Naive thymus-derived CD4-positive, alpha-beta T cell (primary cell): Measurements from ENCODE around the gene UIMC1. TPM values are rescaled to one million over a fixed set of nuclear protein-coding genes. Genes with fewer than 3 reads are reported as not detected.
"Not testable (repeated sequence)": the region's sequence is repeated elsewhere in the genome, so short reads cannot be mapped to it uniquely, and the experiment has no call there.

Experiments
- ATAC-seq: fragments of 150-1000 bp; cut with Tn5 transposase; 2 replicates; pipeline ENCODE4 v1.10.0; 2021; ENCODE audit warnings: mild to moderate bottlenecking, moderate library complexity
- CTCF ChIA-PET: fragments of 350-600 bp; sonication (Branson Sonifier 250); formaldehyde crosslinking; loops from one replicate; lab custom pipeline; 2021; ENCODE audit warnings: antibody characterized with exemption; lab: Charles Lee
- POLR2A ChIA-PET: fragments of 350-600 bp; sonication (Branson Sonifier 250); formaldehyde crosslinking; loops from one replicate; lab custom pipeline; 2021; ENCODE audit warnings: antibody characterized with exemption, inconsistent platforms; lab: Charles Lee
- DNase-seq, 9 donors: peaks; one replicate each; pipeline versions ENCODE4 v3.0.0 to v3.0.0-alpha.2; 2020 to 2022; ENCODE audit warnings: mixed read lengths in 1 of 9
- H3K27ac ChIP-seq: one replicate; pipeline ENCODE4 v1.7.0; 2013; ENCODE audit warnings: mild to moderate bottlenecking, low read depth, low read length, moderate library complexity
- H3K27me3 ChIP-seq, 2 donors: one replicate each; pipeline ENCODE4 v1.7.0; 2013; ENCODE audit warnings: low read length in 2 of 2, mild to moderate bottlenecking in 2 of 2, moderate library complexity in 2 of 2; ENCODE audit not compliant: control insufficient read depth in 2 of 2, insufficient read depth in 2 of 2
- H3K36me3 ChIP-seq, 3 experiments: 1 replicate in 2 of 3; 2 replicates in 1 of 3; pipeline ENCODE4 v1.7.0; 2013; ENCODE audit warnings: low read length in 3 of 3, mild to moderate bottlenecking in 3 of 3, moderate library complexity in 1 of 3; ENCODE audit not compliant: insufficient read depth in 3 of 3, control insufficient read depth in 2 of 3
- H3K4me1 ChIP-seq, 2 donors: one replicate each; pipeline ENCODE4 v1.7.0; 2013; ENCODE audit warnings: low read length in 2 of 2, mild to moderate bottlenecking in 2 of 2, moderate library complexity in 1 of 2; ENCODE audit not compliant: control insufficient read depth in 2 of 2, insufficient read depth in 2 of 2
- H3K4me3 ChIP-seq: 2 replicates; pipeline ENCODE4 v1.7.0; 2013; ENCODE audit warnings: mild to moderate bottlenecking, low read length
- H3K9me3 ChIP-seq, 3 experiments: 1 replicate in 2 of 3; 2 replicates in 1 of 3; pipeline ENCODE4 v1.7.0; 2013; ENCODE audit warnings: low read length in 3 of 3; ENCODE audit not compliant: control insufficient read depth in 2 of 3
- H3K27ac Mint-ChIP-seq, 9 donors: one replicate each; pipeline ENCODE4 v1.8.0; 2020 to 2022; ENCODE audit warnings: mixed read lengths in 9 of 9, mild to moderate bottlenecking in 8 of 9, moderate library complexity in 5 of 9, inconsistent platforms in 2 of 9
- H3K27me3 Mint-ChIP-seq, 5 donors: one replicate each; pipeline ENCODE4 v1.8.0; 2021 to 2022; ENCODE audit warnings: mixed read lengths in 5 of 5, mild to moderate bottlenecking in 1 of 5
- H3K36me3 Mint-ChIP-seq, 5 donors: one replicate each; pipeline ENCODE4 v1.8.0; 2020 to 2022; ENCODE audit warnings: mixed read lengths in 5 of 5, mild to moderate bottlenecking in 3 of 5, inconsistent platforms in 1 of 5
- H3K4me1 Mint-ChIP-seq, 7 donors: one replicate each; pipeline ENCODE4 v1.8.0; 2020 to 2022; ENCODE audit warnings: mixed read lengths in 7 of 7, mild to moderate bottlenecking in 3 of 7, inconsistent platforms in 1 of 7
- H3K4me3 Mint-ChIP-seq, 10 donors: one replicate each; pipeline ENCODE4 v1.8.0; 2020 to 2022; ENCODE audit warnings: mild to moderate bottlenecking in 10 of 10, mixed read lengths in 10 of 10, moderate library complexity in 6 of 10, inconsistent platforms in 2 of 10
- H3K9me3 Mint-ChIP-seq, 11 donors: one replicate each; pipeline ENCODE4 v1.8.0; 2020 to 2022; ENCODE audit warnings: mixed read lengths in 11 of 11, mild to moderate bottlenecking in 4 of 11, inconsistent platforms in 1 of 11, moderate library complexity in 1 of 11
- intact Hi-C, 2 donors: fragments of 100-400 bp; cut with micrococcal nuclease; formaldehyde crosslinking; loops; one replicate each; pipeline ENCODE4 v1.15.1; 2023
- polyA plus RNA-seq, 2 donors: library from polyadenylated mRNA; unstranded; fragments of 300-500 nt; fragmentation: Illumina TruSeq; gene quantifications; one replicate each; pipeline ENCODE4 v1.2.3, GENCODE V29; 2021
- total RNA-seq, 6 experiments: library from RNA in 5 of 6; stranded (reverse) in 5 of 6; gene quantifications; 1 replicate in 5 of 6; 2 replicates in 1 of 6; pipeline ENCODE4 v1.2.3 and lab custom pipeline; 2021 to 2026

The UIMC1 gene
- total and polyA plus RNA-seq, 7 experiments from 2014 or later: 17.5 to 60.8 (median 56.8) TPM

DNA sequence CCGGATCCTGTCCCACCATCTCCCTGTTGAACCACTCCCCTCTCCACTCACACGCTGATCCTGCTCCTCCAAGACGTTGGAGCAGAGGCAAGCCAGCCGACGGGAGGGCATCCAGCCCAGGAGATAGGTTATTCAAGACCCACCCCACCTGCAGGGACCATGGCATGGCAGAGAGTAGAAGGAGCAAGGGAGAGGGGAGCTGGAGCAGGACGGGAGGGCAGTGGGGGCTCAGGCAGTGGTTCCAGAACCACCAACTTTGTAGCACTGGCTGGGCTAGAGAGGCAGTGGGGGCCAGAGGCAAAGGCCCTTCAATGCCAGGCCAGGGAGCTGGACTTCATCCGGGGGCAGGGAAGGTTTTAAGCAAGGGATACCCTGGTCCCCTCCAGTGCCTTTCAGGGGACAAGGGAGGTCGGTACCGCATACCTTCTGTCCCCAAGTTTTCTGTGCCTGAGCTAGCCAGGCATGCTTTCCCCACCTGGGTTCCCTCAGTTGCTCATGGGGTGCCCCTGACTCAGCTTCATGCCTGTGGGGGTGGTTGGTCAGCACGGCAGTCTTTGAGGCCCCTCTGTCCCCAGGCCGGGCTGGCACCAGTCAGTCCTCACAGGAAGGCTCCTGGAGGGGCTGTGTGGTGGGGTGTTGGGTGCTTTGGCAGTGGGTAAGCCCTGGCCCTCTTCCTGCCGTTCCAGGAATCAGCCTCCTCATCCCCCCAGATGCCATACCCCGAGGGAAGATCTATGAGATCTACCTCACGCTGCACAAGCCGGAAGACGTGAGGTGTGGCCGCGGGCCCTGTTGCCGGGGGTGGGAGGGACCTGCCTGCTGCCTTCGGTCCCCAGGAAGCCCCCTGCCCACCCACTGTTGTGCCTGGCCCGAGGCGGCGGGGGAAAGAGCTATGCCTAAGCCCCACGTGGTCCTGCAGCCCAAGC, 129.8 kb downstream of the UIMC1 start:
- no peak for DNase-seq

DNA sequence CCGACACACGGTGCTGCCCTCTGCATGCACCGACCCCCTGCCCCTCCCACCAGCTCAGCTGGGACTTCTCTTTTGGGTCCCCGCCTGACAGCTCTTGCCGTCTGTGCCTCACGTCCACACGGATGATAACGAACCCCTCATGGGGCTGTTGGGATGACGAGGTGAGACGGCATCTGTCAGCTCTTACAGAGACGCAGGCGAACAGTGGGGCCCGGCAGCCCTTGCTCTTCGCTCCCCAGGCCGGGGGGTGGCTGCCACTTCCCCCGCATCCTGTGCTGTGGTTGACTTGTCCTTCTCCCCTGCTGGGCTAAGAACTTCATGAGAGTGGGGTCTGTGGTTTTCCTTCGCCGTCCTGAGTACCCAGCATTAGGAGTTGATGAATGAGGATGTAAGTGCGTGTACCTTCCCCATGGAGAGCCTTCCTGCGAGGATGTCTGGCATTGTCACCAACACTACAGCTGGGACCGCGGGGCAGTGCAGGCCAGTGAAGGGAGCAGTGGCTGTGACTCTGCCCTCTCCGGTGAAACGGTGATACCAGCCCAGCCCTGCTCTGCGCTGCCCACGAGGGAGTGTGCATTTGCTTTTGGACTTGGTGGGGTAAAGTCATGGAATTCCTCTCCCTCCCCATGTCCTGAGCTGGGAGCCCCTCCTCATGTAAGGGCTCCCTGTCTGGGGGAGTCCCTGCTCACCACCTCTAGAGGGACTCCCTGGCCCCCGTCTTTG, 130.6 kb downstream of the UIMC1 start:
- no peak overlapping the region for H3K27ac ChIP-seq
- no peak overlapping the region for H3K4me3 ChIP-seq
- intact Hi-C loops: no loop called here
- ChIA-PET POLR2A (no interaction called here), CTCF (no interaction called here)
- Mint-ChIP-seq H3K4me3 (no peak overlapping the region), H3K9me3 (peaks cover 0 to 2% (median 0%) of the 10 kb centered on the region in 11 donors), H3K27ac (no peak overlapping the region), H3K27me3 (peaks cover 15 to 33% (median 19%) of the 10 kb centered on the region in 5 donors), H3K4me1 (peaks cover 0 to 18% (median 9%) of the 10 kb centered on the region in 7 donors), H3K36me3 (peaks cover 0 to 1% (median 0%) of the 10 kb centered on the region in 5 donors)
- H3K4me1 ChIP-seq: peaks cover 0 to 7% of the 10 kb centered on the region in 2 donors
- ATAC-seq: peak; percentile 28
- no peak for DNase-seq
- H3K27me3 ChIP-seq: no peaks in the 10 kb centered on the region
- H3K36me3 ChIP-seq: no peaks in the 10 kb centered on the region
- no peaks in the 10 kb centered on the region for H3K9me3 ChIP-seq

More for the DNA sequence above, 129.8 kb downstream of the UIMC1 start:
- Mint-ChIP-seq H3K4me1 (peaks cover 0 to 20% (median 9%) of the 10 kb centered on the region in 7 donors), H3K4me3 (no peak overlapping the region), H3K36me3 (peaks cover 0 to 1% (median 0%) of the 10 kb centered on the region in 5 donors), H3K27me3 (peaks cover 15 to 33% (median 19%) of the 10 kb centered on the region in 5 donors), H3K27ac (no peak overlapping the region), H3K9me3 (peaks cover 0 to 2% (median 0%) of the 10 kb centered on the region in 11 donors)
- ChIA-PET CTCF (interaction anchor here (0.6 kb wide), 1 partner anchor 191 kb away, joined by 3 read pairs; no protein-coding TSS in a partner anchor), POLR2A (no interaction called here)
- Histone ChIP-seq H3K36me3 (no peaks in the 10 kb centered on the region), H3K27me3 (no peaks in the 10 kb centered on the region), H3K9me3 (no peaks in the 10 kb centered on the region), H3K4me1 (peaks cover 0 to 7% of the 10 kb centered on the region in 2 donors), H3K4me3 (no peak overlapping the region), H3K27ac (no peak overlapping the region)
- no peak for ATAC-seq
- intact Hi-C loops: no loop called here

DNA sequence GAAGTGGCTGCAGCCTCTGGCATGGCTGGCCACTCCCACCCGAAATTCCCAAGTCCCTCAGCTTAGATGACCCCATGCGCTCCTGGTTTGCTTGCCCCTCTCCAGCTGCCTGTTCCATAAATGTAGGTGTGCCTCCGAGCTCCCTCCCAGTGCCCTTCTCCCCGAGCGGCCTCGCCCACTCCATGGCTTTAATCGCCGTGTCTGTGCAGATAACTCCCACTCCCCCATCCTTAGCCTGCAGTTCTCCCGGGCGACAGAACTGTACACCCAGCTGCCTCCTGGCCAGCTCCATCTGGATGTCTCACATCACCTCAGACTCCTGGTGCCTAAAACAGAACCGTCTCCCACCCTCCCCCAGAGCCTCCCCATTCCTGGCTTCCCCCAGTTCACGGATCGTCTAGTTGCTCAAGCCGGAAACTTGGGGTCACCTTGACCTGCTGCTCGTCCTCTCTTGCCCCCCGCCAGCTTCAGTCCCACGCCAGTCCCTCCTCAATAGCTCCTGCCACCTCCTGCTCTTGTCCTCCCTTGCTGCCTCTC, 131.5 kb downstream of the UIMC1 start:
- Histone ChIP-seq H3K27ac (no peak overlapping the region), H3K4me1 (peaks cover 0 to 7% of the 10 kb centered on the region in 2 donors), H3K9me3 (no peaks in the 10 kb centered on the region), H3K27me3 (no peaks in the 10 kb centered on the region), H3K4me3 (no peak overlapping the region), H3K36me3 (no peaks in the 10 kb centered on the region)
- Mint-ChIP-seq H3K4me1 (peaks cover 0 to 25% (median 9%) of the 10 kb centered on the region in 7 donors), H3K9me3 (peaks cover 0 to 4% (median 0%) of the 10 kb centered on the region in 11 donors), H3K27ac (no peak overlapping the region), H3K4me3 (no peak overlapping the region), H3K36me3 (peaks cover 0 to 1% (median 0%) of the 10 kb centered on the region in 5 donors), H3K27me3 (peaks cover 15 to 33% (median 19%) of the 10 kb centered on the region in 5 donors)
- POLR2A ChIA-PET: no interaction called here
- CTCF ChIA-PET: no interaction called here
- DNase-seq (no peak), ATAC-seq (no peak)
- intact Hi-C loops: no loop called here

DNA sequence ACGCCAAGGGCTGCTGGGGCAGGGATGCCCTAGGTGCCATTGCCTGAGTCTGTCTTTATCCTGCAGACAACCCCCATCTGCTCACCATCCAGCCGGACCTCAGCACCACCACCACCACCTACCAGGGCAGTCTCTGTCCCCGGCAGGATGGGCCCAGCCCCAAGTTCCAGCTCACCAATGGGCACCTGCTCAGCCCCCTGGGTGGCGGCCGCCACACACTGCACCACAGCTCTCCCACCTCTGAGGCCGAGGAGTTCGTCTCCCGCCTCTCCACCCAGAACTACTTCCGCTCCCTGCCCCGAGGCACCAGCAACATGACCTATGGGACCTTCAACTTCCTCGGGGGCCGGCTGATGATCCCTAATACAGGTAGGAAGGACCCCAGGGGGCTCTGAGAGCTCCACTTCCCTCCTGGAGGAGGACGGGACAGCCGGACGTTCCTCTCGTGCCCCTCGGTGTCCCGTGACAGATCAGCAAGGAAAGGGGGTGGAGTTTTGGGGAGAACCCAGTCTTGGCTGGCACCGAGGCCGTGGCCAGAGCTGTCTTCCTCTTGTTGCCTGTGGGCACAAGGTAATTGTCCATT, 132.3 kb downstream of the UIMC1 start:
- Histone ChIP-seq H3K4me3 (no peak overlapping the region), H3K9me3 (no peaks in the 10 kb centered on the region), H3K27ac (no peak overlapping the region), H3K27me3 (no peaks in the 10 kb centered on the region), H3K4me1 (peaks cover 0 to 7% of the 10 kb centered on the region in 2 donors), H3K36me3 (no peaks in the 10 kb centered on the region)
- intact Hi-C loops: no loop called here
- peaks cover 15 to 33% (median 19%) of the 10 kb centered on the region in 5 donors for H3K27me3 Mint-ChIP-seq
- H3K4me1 Mint-ChIP-seq: peaks cover 0 to 27% (median 9%) of the 10 kb centered on the region in 7 donors
- no peak overlapping the region for H3K27ac Mint-ChIP-seq
- CTCF ChIA-PET: no interaction called here
- POLR2A ChIA-PET: no interaction called here
- DNase-seq: no peak
- H3K36me3 Mint-ChIP-seq: peaks cover 0 to 1% (median 0%) of the 10 kb centered on the region in 5 donors
- no peak for ATAC-seq
- no peak overlapping the region for H3K4me3 Mint-ChIP-seq
- H3K9me3 Mint-ChIP-seq: peaks cover 0 to 4% (median 0%) of the 10 kb centered on the region in 11 donors

DNA sequence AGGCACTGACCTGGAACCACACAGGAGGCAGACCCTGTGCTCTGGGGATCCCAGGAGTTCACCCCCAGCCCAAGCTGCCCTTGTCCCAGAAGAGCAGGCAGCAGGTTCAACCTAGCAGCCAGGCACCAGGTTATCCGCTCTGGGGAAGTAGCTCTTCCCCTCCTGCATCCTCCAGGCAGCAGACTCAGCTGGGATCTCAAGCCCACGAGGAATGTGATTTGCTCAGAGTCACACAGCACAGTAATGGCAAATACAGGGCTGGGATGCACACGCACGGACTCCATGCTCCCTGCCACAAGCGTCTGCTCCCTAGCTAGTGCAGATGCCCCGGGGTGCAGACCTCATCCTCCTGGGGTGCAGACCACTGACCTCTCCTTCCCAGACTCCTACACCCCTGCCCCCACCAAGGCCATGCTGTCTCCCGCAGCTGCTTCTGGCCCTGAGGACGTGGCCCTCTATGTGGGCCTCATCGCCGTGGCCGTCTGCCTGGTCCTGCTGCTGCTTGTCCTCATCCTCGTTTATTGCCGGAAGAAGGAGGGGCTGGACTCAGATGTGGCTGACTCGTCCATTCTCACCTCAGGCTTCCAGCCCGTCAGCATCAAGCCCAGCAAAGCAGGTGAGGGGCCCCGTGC, 132.9 kb downstream of the UIMC1 start:
- ATAC-seq (no peak), DNase-seq (no peak)
- no peak overlapping the region for H3K27ac ChIP-seq
- Mint-ChIP-seq H3K4me1 (peaks cover 0 to 27% (median 9%) of the 10 kb centered on the region in 7 donors), H3K4me3 (no peak overlapping the region), H3K27ac (no peak overlapping the region), H3K36me3 (peaks cover 0 to 1% (median 0%) of the 10 kb centered on the region in 5 donors), H3K27me3 (peaks cover 15 to 30% (median 19%) of the 10 kb centered on the region in 5 donors), H3K9me3 (peaks cover 0 to 4% (median 0%) of the 10 kb centered on the region in 11 donors)
- POLR2A ChIA-PET: no interaction called here
- no peaks in the 10 kb centered on the region for H3K27me3 ChIP-seq
- CTCF ChIA-PET: no interaction called here
- no peak overlapping the region for H3K4me3 ChIP-seq
- intact Hi-C loops: no loop called here
- no peaks in the 10 kb centered on the region for H3K36me3 ChIP-seq
- peaks cover 0 to 7% of the 10 kb centered on the region in 2 donors for H3K4me1 ChIP-seq
- H3K9me3 ChIP-seq: no peaks in the 10 kb centered on the region

DNA sequence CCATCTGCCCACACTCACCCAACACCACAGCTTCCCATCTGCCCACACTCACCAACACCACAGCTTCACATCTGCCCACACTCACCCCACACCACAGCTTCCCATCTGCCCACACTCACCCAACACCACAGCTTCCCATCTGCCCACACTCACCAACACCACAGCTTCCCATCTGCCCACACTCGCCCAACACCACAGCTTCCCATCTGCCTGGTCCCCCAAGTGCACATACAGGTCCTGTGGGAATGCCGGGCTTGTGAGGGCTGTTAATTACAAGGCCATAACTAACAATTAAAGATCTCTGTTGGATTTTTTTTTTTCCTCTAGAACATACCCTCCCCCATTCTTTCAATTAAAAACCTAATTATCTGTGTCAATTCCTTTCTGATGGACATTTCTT, 133.6 kb downstream of the UIMC1 start:
- H3K4me1 ChIP-seq, DNase-seq, H3K27me3 ChIP-seq, POLR2A ChIA-PET, H3K36me3 ChIP-seq, H3K9me3 Mint-ChIP-seq, CTCF ChIA-PET, ATAC-seq, H3K27ac ChIP-seq, H3K4me3 Mint-ChIP-seq, H3K9me3 ChIP-seq, H3K4me3 ChIP-seq, intact Hi-C loops, H3K27ac Mint-ChIP-seq, H3K36me3 Mint-ChIP-seq: not testable (repeated sequence)
- Mint-ChIP-seq H3K27me3 (peaks cover 15 to 29% (median 19%) of the 10 kb centered on the region in 5 donors), H3K4me1 (peaks cover 0 to 27% (median 9%) of the 10 kb centered on the region in 7 donors)
